Gastroesophageal sphincter (tissue), 4 donors: ENCODE data around the gene EXOG. TPM values are rescaled to one million over a fixed set of nuclear protein-coding genes. Genes with fewer than 3 reads are reported as not detected.

ENCODE experiments used
- ATAC-seq: fragments of 150-250 bp; one replicate; pipeline ENCODE4 v1.9.1; 2016; ENCODE audit warnings: mild to moderate bottlenecking, moderate library complexity
- H3K27ac ChIP-seq, 4 donors: fragments of 200-600 bp; sonication (generic) in 3 of 4; 1 replicate in 3 of 4; 2 replicates in 1 of 4; pipeline ENCODE4 v1.5.1; 2016 to 2019
- H3K27me3 ChIP-seq: fragments of 200-600 bp; sonication (generic); one replicate; pipeline ENCODE4 v1.5.1; 2019
- H3K36me3 ChIP-seq, 2 donors: fragments of 200-600 bp; sonication (generic); one replicate each; pipeline ENCODE4 v1.5.1; 2019; ENCODE audit warnings: control low read depth in 1 of 2
- H3K4me1 ChIP-seq, 3 donors: fragments of 200-600 bp; sonication (generic); 1 replicate in 2 of 3; 2 replicates in 1 of 3; pipeline ENCODE4 v1.5.1; 2016 to 2019; ENCODE audit warnings: control low read depth in 2 of 3
- H3K4me3 ChIP-seq, 2 donors: fragments of 200-600 bp; sonication (generic); one replicate each; pipeline ENCODE4 v1.5.1; 2019; ENCODE audit warnings: mild to moderate bottlenecking in 1 of 2, moderate library complexity in 1 of 2
- H3K9me3 ChIP-seq, 3 donors: fragments of 200-600 bp; sonication (generic); one replicate each; pipeline ENCODE4 v1.5.1; 2017 to 2019; ENCODE audit warnings: control low read depth in 2 of 3
- EP300 ChIP-seq: sonication (generic); formaldehyde crosslinking; IDR thresholded peaks from one replicate; pipeline ENCODE4 v1.6.1; 2017; ENCODE audit warnings: antibody characterized with exemption, mild to moderate bottlenecking
- POLR2A ChIP-seq, 2 donors: fragments of 450-650 bp; IDR thresholded peaks; one replicate each; pipeline ENCODE4 v1.6.1; 2017; ENCODE audit warnings: antibody characterized with exemption in 2 of 2, mild to moderate bottlenecking in 2 of 2, moderate library complexity in 1 of 2
- POLR2AphosphoS5 ChIP-seq: sonication (generic); formaldehyde crosslinking; IDR thresholded peaks from one replicate; pipeline ENCODE4 v1.6.1; 2017; ENCODE audit warnings: antibody characterized with exemption
- WGBS, 2 donors: methylation state at CpG; one replicate each; pipeline ENCODE4 v1.1.5; 2018; ENCODE audit warnings: low coverage in 1 of 2; 5-methylcytosine and 5-hydroxymethylcytosine counted together
- total RNA-seq, 4 donors: library from RNA; depleted of rRNA; stranded (reverse); fragments of >200 nt; gene quantifications; one replicate each; pipeline ENCODE4 v1.1.0, GENCODE V29; 2016
- TF ChIP-seq, protein P1 (sequence below), 4 experiments: fragments of 200-600 bp in 2 of 4; fragments of 450-650 bp in 2 of 4; sonication (generic) in 1 of 4; IDR thresholded peaks; one replicate each; pipeline ENCODE4 v1.5.1; 2017 to 2019; ENCODE audit warnings: antibody characterized with exemption in 4 of 4, mild to moderate bottlenecking in 2 of 4, moderate library complexity in 2 of 4

The EXOG gene
- total RNA-seq, 4 donors from 2014 or later = 10.5 to 38.3 (median 19.3) TPM

GRCh38 chr3:38554127-38554827, 58.1 kb downstream of the EXOG start:
- no peak overlapping the region for H3K4me3 ChIP-seq
- H3K27me3 ChIP-seq = no peaks in the 10 kb centered on the region
- TF ChIP-seq, protein P1, sequence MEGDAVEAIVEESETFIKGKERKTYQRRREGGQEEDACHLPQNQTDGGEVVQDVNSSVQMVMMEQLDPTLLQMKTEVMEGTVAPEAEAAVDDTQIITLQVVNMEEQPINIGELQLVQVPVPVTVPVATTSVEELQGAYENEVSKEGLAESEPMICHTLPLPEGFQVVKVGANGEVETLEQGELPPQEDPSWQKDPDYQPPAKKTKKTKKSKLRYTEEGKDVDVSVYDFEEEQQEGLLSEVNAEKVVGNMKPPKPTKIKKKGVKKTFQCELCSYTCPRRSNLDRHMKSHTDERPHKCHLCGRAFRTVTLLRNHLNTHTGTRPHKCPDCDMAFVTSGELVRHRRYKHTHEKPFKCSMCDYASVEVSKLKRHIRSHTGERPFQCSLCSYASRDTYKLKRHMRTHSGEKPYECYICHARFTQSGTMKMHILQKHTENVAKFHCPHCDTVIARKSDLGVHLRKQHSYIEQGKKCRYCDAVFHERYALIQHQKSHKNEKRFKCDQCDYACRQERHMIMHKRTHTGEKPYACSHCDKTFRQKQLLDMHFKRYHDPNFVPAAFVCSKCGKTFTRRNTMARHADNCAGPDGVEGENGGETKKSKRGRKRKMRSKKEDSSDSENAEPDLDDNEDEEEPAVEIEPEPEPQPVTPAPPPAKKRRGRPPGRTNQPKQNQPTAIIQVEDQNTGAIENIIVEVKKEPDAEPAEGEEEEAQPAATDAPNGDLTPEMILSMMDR (IDR thresholded peaks at IDR 0.05) = no peak
- TF ChIP-seq POLR2AphosphoS5 = no peak
- no peak for TF ChIP-seq EP300
- no peak for TF ChIP-seq POLR2A (IDR thresholded peaks at IDR 0.05)
- H3K27ac ChIP-seq = no peak overlapping the region
- WGBS, 2 donors = 86 to 90% methylated on average over 5 to 8 of the region's 8 CpGs
- ATAC-seq = no peak
- no peaks in the 10 kb centered on the region for H3K36me3 ChIP-seq
- H3K4me1 ChIP-seq = no peaks in the 10 kb centered on the region
- peaks cover 0 to 11% (median 0%) of the 10 kb centered on the region in 3 donors for H3K9me3 ChIP-seq

DNA sequence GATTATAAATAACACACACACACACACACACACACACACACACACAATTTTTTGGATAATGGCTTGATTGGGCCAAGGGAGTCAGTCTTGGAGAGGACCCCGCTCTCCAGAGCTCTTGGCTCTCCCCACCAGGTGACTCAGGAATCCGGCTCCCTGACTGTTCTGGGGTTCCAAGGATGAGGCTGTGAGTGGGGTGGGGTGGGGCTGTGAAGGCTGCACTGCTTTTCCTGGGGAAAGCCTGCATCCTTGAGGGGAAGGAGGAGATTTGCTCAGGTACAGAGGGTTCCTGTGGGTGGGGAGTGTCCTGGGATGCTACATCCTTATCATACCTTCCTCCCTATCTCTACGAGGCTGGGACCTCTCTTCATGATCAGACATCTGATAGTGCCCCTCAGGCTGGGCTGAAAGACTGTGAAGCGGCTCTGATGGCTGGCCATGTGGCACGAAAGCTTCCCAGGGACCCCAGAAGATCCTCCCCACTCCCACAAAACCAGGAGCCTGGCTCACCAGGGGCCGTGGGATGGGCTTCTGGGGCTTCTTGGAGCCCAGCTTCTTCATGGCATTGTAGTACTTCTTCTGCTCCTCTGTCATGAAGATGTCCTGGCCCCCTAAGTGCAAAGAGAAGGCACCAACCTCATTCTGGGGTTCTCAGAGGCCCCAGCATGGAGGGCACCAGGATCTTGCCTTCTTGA, 59.2 kb downstream of the EXOG start:
- Histone ChIP-seq H3K4me1 (no peaks in the 10 kb centered on the region), H3K27ac (no peak overlapping the region), H3K27me3 (no peaks in the 10 kb centered on the region), H3K9me3 (peaks cover 0 to 11% (median 0%) of the 10 kb centered on the region in 3 donors), H3K4me3 (no peak overlapping the region), H3K36me3 (no peaks in the 10 kb centered on the region)
- no peak for TF ChIP-seq POLR2AphosphoS5
- TF ChIP-seq EP300 = no peak
- no peak for TF ChIP-seq POLR2A (IDR thresholded peaks at IDR 0.05)
- TF ChIP-seq, protein P1 (IDR thresholded peaks at IDR 0.05) = no peak
- WGBS, 2 donors = 100% methylated on average over 1 of the region's 6 CpGs; no CpG with 5 or more reads in 1 of the 2 donors
- no peak for ATAC-seq

DNA sequence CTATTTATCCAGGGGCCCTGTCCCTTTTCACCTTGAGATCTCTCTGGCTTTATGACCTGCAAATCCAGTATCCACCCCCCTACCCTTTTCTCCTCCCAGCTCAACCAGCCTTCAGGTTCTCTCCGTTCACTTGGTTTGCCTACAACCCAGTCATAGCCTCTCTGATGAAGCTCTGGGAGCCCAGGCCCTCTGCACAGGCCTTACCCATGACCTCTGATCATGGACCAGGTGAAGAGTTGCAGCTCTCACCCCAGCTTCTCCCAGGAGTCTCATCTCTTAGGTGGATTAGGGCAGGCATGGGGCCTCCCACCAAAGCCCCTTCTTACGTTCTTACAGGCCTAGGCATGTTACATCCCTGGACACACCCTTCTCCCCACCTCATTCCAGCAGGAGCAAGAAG, 59.8 kb downstream of the EXOG start:
- no peak overlapping the region for H3K27ac ChIP-seq
- no peak for TF ChIP-seq POLR2AphosphoS5
- TF ChIP-seq, protein P1 (IDR thresholded peaks at IDR 0.05) = no peak
- TF ChIP-seq POLR2A (IDR thresholded peaks at IDR 0.05) = no peak
- no peak for TF ChIP-seq EP300
- no peak overlapping the region for H3K4me3 ChIP-seq
- WGBS, 2 donors = 88 to 100% methylated on average over 1 of the region's 2 CpGs
- H3K4me1 ChIP-seq = no peaks in the 10 kb centered on the region
- H3K36me3 ChIP-seq = no peaks in the 10 kb centered on the region
- no peaks in the 10 kb centered on the region for H3K27me3 ChIP-seq
- H3K9me3 ChIP-seq = peaks cover 0 to 11% (median 0%) of the 10 kb centered on the region in 3 donors
- ATAC-seq = no peak

- Histone ChIP-seq H3K36me3 (no peaks in the 10 kb centered on the region), H3K27me3 (no peaks in the 10 kb centered on the region)
- ATAC-seq = no peak
Measured at GRCh38 chr3:38556640-38557358, 60.7 kb downstream of the EXOG start.

More at GRCh38 chr3:38556640-38557358, 60.7 kb downstream of the EXOG start:
- Histone ChIP-seq H3K27ac (no peak overlapping the region), H3K9me3 (peaks cover 0 to 11% (median 0%) of the 10 kb centered on the region in 3 donors), H3K4me3 (no peak overlapping the region), H3K4me1 (no peaks in the 10 kb centered on the region)
- 60 to 70% methylated on average over 1 to 3 of the region's 4 CpGs for WGBS, 2 donors
- no peak for TF ChIP-seq POLR2A (IDR thresholded peaks at IDR 0.05)
- TF ChIP-seq, protein P1 (IDR thresholded peaks at IDR 0.05) = no peak
- no peak for TF ChIP-seq POLR2AphosphoS5
- no peak for TF ChIP-seq EP300
